ENCODE data around the gene PPP3CA.

GRCh38 chr4:101200561-101200960, 146.8 kb downstream of the PPP3CA start:
- TF ChIP-seq CTCF (IDR thresholded peaks at IDR 0.05) (no peak), POLR2A (IDR thresholded peaks at IDR 0.05) (no peak)

All from breast epithelium (tissue), 3 donors.